HCT116 (cell line): ENCODE measurements around the gene AURKA. TPM values are rescaled to one million over a fixed set of nuclear protein-coding genes. Genes with fewer than 3 reads are reported as not detected.

Experiments
- ATAC-seq: fragments of 200-7000 bp; cut with Tn5 transposase; 2 replicates; pipeline ENCODE4 v1.9.1; 2020; ENCODE audit warnings: mild to moderate bottlenecking, moderate library complexity
- BruUV-seq: library from RNA; stranded (reverse); fragments of 400-500 nt; replicated peaks from 2 replicates; lab custom pipeline; 2021; lab: Mats Ljungman, UMichigan
- CTCF ChIA-PET: fragments of 300-600 bp; sonication (Branson Sonifier 250); formaldehyde crosslinking; loops from one replicate; lab custom pipeline; 2021; ENCODE audit warnings: antibody characterized with exemption; lab: Charles Lee
- POLR2A ChIA-PET: fragments of 300-600, 350-600 bp; sonication (Branson Sonifier 250); formaldehyde crosslinking; loops from one replicate; lab custom pipeline; 2021; ENCODE audit warnings: antibody characterized with exemption; lab: Charles Lee
- RAD21 ChIA-PET, 2 experiments: fragments of 300-600 bp; sonication (Branson Sonifier 250); formaldehyde crosslinking; loops; one replicate each; lab custom pipeline; 2023; ENCODE audit warnings: low total read pairs in 2 of 2; ENCODE audit not compliant: uncharacterized antibody in 2 of 2, unreplicated experiment in 2 of 2, low non-redundant PET in 1 of 2; lab: Charles Lee
- DNase-seq: peaks from one replicate; pipeline ENCODE4 v3.0.0-alpha.2; 2010; ENCODE audit warnings: low read depth, low spot score
- H2AFZ ChIP-seq: fragments of 200-600 bp; shearing (Covaris generic), sonication (generic); 2 replicates; pipeline ENCODE4 v1.6.1; 2017; ENCODE audit warnings: low read depth, mixed run types, mixed read lengths, antibody characterized with exemption, low read length; ENCODE audit not compliant: poor library complexity, severe bottlenecking
- H3K27ac ChIP-seq: 2 replicates; pipeline ENCODE4 v1.5.1; 2012; ENCODE audit warnings: low read depth, low read length
- H3K27me3 ChIP-seq: fragments of 200-600 bp; sonication (generic); 2 replicates; pipeline ENCODE4 v1.6.1; 2016; ENCODE audit warnings: mixed run types, low read length, mixed read lengths; ENCODE audit not compliant: insufficient read depth
- H3K36me3 ChIP-seq, 2 experiments: fragments of 200-500 bp in 1 of 2; fragments of 200-600 bp in 1 of 2; sonication (Bioruptor generic) in 1 of 2; sonication (generic) in 1 of 2; 2 replicates each; pipeline versions ENCODE4 v1.5.1 to v1.6.1; 2014 to 2016; ENCODE audit warnings: low read length in 2 of 2, inconsistent platforms in 1 of 2, mixed read lengths in 1 of 2, mixed run types in 1 of 2; ENCODE audit not compliant: insufficient read depth in 2 of 2, control insufficient read depth in 1 of 2
- H3K4me1 ChIP-seq, 2 experiments: fragments of 200-600 bp in 1 of 2; sonication (generic) in 1 of 2; 2 replicates each; pipeline versions ENCODE4 v1.5.1 to v1.6.1; 2012 to 2017; ENCODE audit warnings: low read length in 2 of 2, inconsistent platforms in 1 of 2, mild to moderate bottlenecking in 1 of 2, mixed read lengths in 1 of 2, mixed run types in 1 of 2, moderate library complexity in 1 of 2; ENCODE audit not compliant: insufficient read depth in 2 of 2, control insufficient read depth in 1 of 2
- H3K4me2 ChIP-seq: fragments of 200-600 bp; sonication (generic); 2 replicates; pipeline ENCODE4 v1.6.1; 2017; ENCODE audit warnings: mixed run types, low read length, mixed read lengths
- H3K4me3 ChIP-seq, 2 experiments: fragments of 200-600 bp in 1 of 2; sonication (generic) in 1 of 2; replicated peaks in 1 of 2; 2 replicates each; pipeline ENCODE4 v1.5.1; 2011 to 2016; ENCODE audit warnings: low read length in 2 of 2, control low read depth in 1 of 2, low read depth in 1 of 2, mild to moderate bottlenecking in 1 of 2, mixed read lengths in 1 of 2, mixed run types in 1 of 2
- H3K79me2 ChIP-seq: fragments of 200-600 bp; sonication (generic); 2 replicates; pipeline ENCODE4 v1.6.1; 2017; ENCODE audit warnings: mild to moderate bottlenecking, mixed run types, low read length, moderate library complexity, mixed read lengths; ENCODE audit not compliant: insufficient read depth
- H3K9ac ChIP-seq: fragments of 200-600 bp; sonication (generic); 2 replicates; pipeline ENCODE4 v1.6.1; 2016; ENCODE audit warnings: low read length, mixed read lengths
- H3K9me2 ChIP-seq: fragments of 200-600 bp; sonication (generic), shearing (Covaris generic); 2 replicates; pipeline ENCODE4 v1.6.1; 2017; ENCODE audit warnings: mixed run types, mild to moderate bottlenecking, moderate library complexity; ENCODE audit not compliant: insufficient read depth
- H3K9me3 ChIP-seq, 2 experiments: fragments of 200-500 bp in 1 of 2; fragments of 200-600 bp in 1 of 2; sonication (Bioruptor generic) in 1 of 2; sonication (generic) in 1 of 2; 2 replicates each; pipeline ENCODE4 v1.6.1; 2014 to 2017; ENCODE audit warnings: low read length in 2 of 2, mixed read lengths in 2 of 2, inconsistent platforms in 1 of 2, low read depth in 1 of 2, mild to moderate bottlenecking in 1 of 2, mixed run types in 1 of 2, moderate library complexity in 1 of 2; ENCODE audit not compliant: control insufficient read depth in 1 of 2, insufficient read depth in 1 of 2
- H4K20me1 ChIP-seq: fragments of 200-600 bp; sonication (generic), shearing (Covaris generic); 2 replicates; pipeline ENCODE4 v1.6.1; 2017; ENCODE audit warnings: mixed run types, mild to moderate bottlenecking, moderate library complexity; ENCODE audit not compliant: insufficient read depth
- ATF3 ChIP-seq: IDR thresholded peaks from 2 replicates; pipeline ENCODE4 v1.6.1; 2012
- CEBPB ChIP-seq: IDR thresholded peaks from 2 replicates; pipeline ENCODE4 v1.6.1; 2012; ENCODE audit warnings: low read depth
- EGR1 ChIP-seq: IDR thresholded peaks from 2 replicates; pipeline ENCODE4 v1.6.1; 2012; ENCODE audit warnings: low read depth
- EZH2 ChIP-seq: fragments of 200-600 bp; sonication (generic); IDR thresholded peaks from 2 replicates; pipeline ENCODE4 v1.6.1; 2017; ENCODE audit warnings: antibody characterized with exemption, mixed run types
- EZH2phosphoT487 ChIP-seq: fragments of 200-600 bp; IDR thresholded peaks from 2 replicates; pipeline ENCODE4 v1.6.1; 2018; ENCODE audit warnings: antibody characterized with exemption, borderline replicate concordance
- FOSL1 ChIP-seq: IDR thresholded peaks from 2 replicates; pipeline ENCODE4 v1.6.1; 2012; ENCODE audit warnings: low read depth
- JUND ChIP-seq: IDR thresholded peaks from 2 replicates; pipeline ENCODE4 v1.6.1; 2012
- POLR2A ChIP-seq: IDR thresholded peaks from 2 replicates; pipeline ENCODE4 v1.7.0; 2011; ENCODE audit warnings: borderline replicate concordance; ENCODE audit not compliant: insufficient read depth, insufficient read length; ENCODE audit errors: extremely low read depth
- REST ChIP-seq: IDR thresholded peaks from 2 replicates; pipeline ENCODE4 v1.6.1; 2012; ENCODE audit warnings: low read depth
- SIN3A ChIP-seq: IDR thresholded peaks from 2 replicates; pipeline ENCODE4 v1.6.1; 2012; ENCODE audit warnings: low read depth
- SP1 ChIP-seq: IDR thresholded peaks from 2 replicates; pipeline ENCODE4 v1.6.1; 2012; ENCODE audit warnings: low read depth
- TCF7L2 ChIP-seq: IDR thresholded peaks from 2 replicates; pipeline ENCODE4 v1.7.0; 2011; ENCODE audit warnings: borderline replicate concordance, inconsistent platforms; ENCODE audit not compliant: insufficient read depth, insufficient read length; ENCODE audit errors: extremely low read depth
- YY1 ChIP-seq: IDR thresholded peaks from 2 replicates; pipeline ENCODE4 v1.6.1; 2011; ENCODE audit warnings: low read length, low read depth, moderate library complexity, mild to moderate bottlenecking; ENCODE audit not compliant: insufficient replicate concordance; ENCODE audit errors: extremely low read depth
- ZBTB33 ChIP-seq: IDR thresholded peaks from 2 replicates; pipeline ENCODE4 v1.6.1; 2011; ENCODE audit warnings: mild to moderate bottlenecking, low read length, moderate library complexity; ENCODE audit not compliant: insufficient replicate concordance; ENCODE audit errors: extremely low read depth
- ZFX ChIP-seq: fragments of 450-650 bp; IDR thresholded peaks from 2 replicates; pipeline ENCODE4 v1.6.1; 2017
- ZNF274 ChIP-seq: fragments of 200-500 bp; sonication (Bioruptor generic); IDR thresholded peaks from 2 replicates; pipeline ENCODE4 v1.6.1; 2014; ENCODE audit warnings: mild to moderate bottlenecking, low read depth, low read length, inconsistent platforms
- intact Hi-C: fragments of 100-400 bp; cut with micrococcal nuclease; formaldehyde crosslinking; loops from 2 replicates; pipeline ENCODE4 v1.10.0; 2022
- total RNA-seq: library from RNA; stranded (reverse); gene quantifications from one replicate; pipeline ENCODE4 v1.2.1, GENCODE V29; 2021; ENCODE audit not compliant: unreplicated experiment

The AURKA gene
- total RNA-seq, 1 experiment from 2014 or later, result 80.1 TPM

GRCh38 chr20:56389807-56390206 is 2.2 kb downstream of the AURKA start:
- TF ChIP-seq SP1 (no peak), EZH2phosphoT487 (no peak), ZNF274 (no peak), POLR2A (no peak), TCF7L2 (no peak), FOSL1 (no peak), ZBTB33 (no peak), YY1 (no peak)
- Histone ChIP-seq H4K20me1 (no peaks in the 10 kb centered on the region), H3K4me3 (no peak overlapping the region), H3K9ac (no peak overlapping the region), H3K27me3 (no peaks in the 10 kb centered on the region), H3K36me3 (peaks cover 23 to 31% of the 10 kb centered on the region in 2 experiments), H3K27ac (no peak overlapping the region), H3K4me1 (peaks cover 11 to 16% of the 10 kb centered on the region in 2 experiments; a peak in 3 of 4 replicates), H3K79me2 (peaks cover 95% of the 10 kb centered on the region), H2AFZ (no peak overlapping the region), H3K4me2 (no peak overlapping the region), H3K9me3 (no peaks in the 10 kb centered on the region), H3K9me2 (no peaks in the 10 kb centered on the region)
- POLR2A ChIA-PET, result no interaction called here
- BruUV-seq, result no TSS peak
- no peak for ATAC-seq
- RAD21 ChIA-PET, result no interaction called here
- CTCF ChIA-PET, result no interaction called here
- intact Hi-C loops, result loop anchor here (5.0 kb wide), 2 partner anchors 77 to 962 kb away; partner anchors contain the start of genes RAE1 and RTF2
- DNase-seq, result no peak

- ATAC-seq, result no peak
- RAD21 ChIA-PET, result no interaction called here
- no peak overlapping the region for H3K4me3 ChIP-seq
- no TSS peak for BruUV-seq
- CTCF ChIA-PET, result no interaction called here
- intact Hi-C loops, result no loop called here
- peaks cover 95% of the 10 kb centered on the region for H3K79me2 ChIP-seq
- no peak overlapping the region for H3K4me2 ChIP-seq
- no peak overlapping the region for H3K9ac ChIP-seq
- H4K20me1 ChIP-seq, result no peaks in the 10 kb centered on the region
- H3K9me2 ChIP-seq, result no peaks in the 10 kb centered on the region
- H3K27me3 ChIP-seq, result no peaks in the 10 kb centered on the region
- H3K36me3 ChIP-seq, result peaks cover 29 to 39% of the 10 kb centered on the region in 2 experiments
- no peak overlapping the region for H3K27ac ChIP-seq
- POLR2A ChIA-PET, result no interaction called here
- no peaks in the 10 kb centered on the region for H3K9me3 ChIP-seq
- H2AFZ ChIP-seq, result no peak overlapping the region
- no peak for DNase-seq
- peaks cover 8 to 14% of the 10 kb centered on the region in 2 experiments; a peak in 3 of 4 replicates for H3K4me1 ChIP-seq
- no peak for TF ChIP-seq JUND
- TF ChIP-seq REST, result no peak
- TF ChIP-seq ZNF274, result no peak
- no peak for TF ChIP-seq ZFX
- TF ChIP-seq SIN3A, result no peak
- TF ChIP-seq YY1, result no peak
- no peak for TF ChIP-seq CEBPB
- no peak for TF ChIP-seq FOSL1
- no peak for TF ChIP-seq EGR1
- no peak for TF ChIP-seq ATF3
- TF ChIP-seq EZH2, result no peak
- TF ChIP-seq TCF7L2, result no peak
- no peak for TF ChIP-seq EZH2phosphoT487
These were observed 3.1 kb downstream of the AURKA start for GRCh38 chr20:56388882-56389281.
